HuH-7 (cell line): ENCODE results near the gene TRERF1.
"Not testable (repeated sequence)": the region's sequence is repeated elsewhere in the genome, so short reads cannot be mapped to it uniquely, and the experiment has no call there.

Experiments used
- DNase-seq: peaks from one replicate; pipeline ENCODE4 v3.0.0; 2011; ENCODE audit warnings: low spot score

TRERF1 gene

DNA sequence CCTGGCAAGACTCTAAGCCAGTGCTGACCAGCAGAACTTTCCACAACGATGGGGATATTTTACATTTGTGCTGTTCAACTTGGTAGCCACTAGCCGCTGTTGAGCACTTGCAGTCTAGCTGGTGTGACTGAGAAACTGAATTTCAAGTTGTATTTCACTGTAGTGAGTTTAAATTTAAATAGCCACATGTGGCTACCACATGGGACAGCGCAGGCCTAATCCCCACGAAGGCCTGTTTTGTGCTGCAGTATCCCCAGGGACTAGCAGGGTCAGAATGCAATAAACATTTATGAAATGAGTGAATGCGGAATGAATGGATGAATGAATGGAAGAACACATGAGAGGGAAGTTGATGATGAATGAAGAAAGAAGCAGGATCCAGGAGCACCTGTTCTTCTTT, 115.8 kb downstream of the TRERF1 start:
- DNase-seq = no peak

DNA sequence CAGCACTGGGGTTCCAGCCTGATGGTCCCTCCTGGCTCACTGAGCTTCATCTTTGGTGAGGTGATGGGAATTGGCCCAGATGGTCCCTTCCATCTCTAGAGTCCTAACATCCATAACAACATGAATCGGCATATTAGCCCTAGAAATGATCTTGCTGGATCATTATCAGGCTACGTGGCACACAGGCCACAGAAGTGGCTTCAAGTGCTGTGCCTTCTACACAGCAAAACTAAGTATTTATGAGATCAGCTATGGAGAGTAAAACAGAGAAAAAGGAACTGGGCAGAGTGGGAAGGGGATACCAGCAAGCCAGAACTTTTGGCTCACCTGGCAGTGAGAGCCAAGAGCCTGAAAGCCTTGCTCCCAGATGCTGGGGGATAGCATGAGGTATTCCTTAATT, 116.9 kb downstream of the TRERF1 start:
- DNase-seq = no peak

DNA sequence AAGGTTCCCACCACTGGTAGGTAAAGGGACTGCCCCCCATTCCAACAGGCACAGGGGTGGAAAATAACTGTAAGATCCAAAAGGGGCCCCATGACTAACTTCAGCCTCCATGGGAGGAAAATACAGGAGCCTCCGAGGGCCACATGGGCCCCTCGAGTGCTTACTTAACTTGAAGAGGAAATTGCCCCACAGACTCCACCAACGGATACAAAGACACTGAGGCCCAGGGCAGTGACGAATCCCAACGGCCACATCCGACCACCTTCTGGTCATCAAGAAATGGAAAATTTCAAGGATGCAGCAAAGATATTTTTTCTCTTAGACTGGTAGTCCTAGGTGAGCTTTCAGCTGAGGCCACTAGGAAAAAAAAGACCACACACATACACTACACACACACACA, 118.1 kb downstream of the TRERF1 start:
- DNase-seq = no peak

DNA sequence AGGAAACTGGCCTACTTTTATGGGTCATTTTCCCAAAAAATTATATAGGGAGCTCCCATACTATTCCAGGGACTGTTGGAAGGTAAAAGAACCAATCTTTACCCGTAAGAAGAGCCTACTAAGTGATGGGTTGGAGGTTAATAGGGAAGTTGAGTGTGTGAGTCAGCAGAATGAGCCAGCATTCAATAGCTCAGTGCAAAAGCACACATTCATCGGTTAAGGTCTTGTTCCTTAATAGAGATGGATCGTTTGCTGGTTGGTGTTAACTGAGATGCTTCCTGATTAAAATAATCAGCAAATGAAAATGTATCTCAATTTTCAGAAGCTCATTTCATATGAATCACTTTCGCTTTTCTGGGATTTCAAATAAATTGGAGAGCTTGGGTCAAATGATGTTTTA, 118.8 kb downstream of the TRERF1 start:
- DNase-seq = no peak

DNA sequence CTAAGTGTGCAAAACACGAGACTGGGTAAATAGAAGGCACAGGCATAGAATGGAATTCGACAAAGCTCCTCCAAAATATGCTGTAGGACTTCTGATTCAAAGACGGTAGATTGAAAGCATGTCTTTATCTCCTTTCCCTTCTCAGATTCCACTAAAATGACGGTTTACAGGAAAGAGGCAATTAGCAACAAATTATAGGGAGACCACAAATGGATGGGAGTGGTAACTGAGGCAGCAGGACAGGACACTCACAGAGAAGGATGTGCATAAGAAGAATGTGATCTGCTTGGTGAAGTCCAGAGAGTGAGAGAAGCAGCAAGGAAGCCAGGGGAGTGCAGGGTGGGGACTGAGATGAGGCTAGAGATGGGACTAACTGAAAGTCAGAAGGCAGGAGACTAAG, 120.7 kb downstream of the TRERF1 start:
- no peak for DNase-seq

DNA sequence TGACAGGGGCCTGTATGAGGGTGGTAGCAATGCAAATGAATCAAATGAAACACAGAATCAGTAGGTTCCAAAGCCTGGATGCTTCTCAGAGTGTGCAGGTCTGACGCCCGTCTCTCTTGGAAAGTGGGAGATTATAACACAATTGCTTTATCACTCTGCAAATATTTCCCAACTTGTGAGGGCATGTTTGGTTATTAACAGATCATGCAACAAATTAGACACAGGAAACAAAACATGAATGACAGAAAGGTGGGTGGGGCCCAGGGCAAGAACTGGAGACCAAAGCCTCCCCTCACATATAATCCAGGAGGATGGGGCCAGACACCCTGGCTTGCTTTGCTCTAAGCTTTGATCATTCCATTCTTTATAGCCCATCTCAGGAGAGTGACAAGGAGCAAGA, 125.5 kb downstream of the TRERF1 start:
- DNase-seq = no peak

DNA sequence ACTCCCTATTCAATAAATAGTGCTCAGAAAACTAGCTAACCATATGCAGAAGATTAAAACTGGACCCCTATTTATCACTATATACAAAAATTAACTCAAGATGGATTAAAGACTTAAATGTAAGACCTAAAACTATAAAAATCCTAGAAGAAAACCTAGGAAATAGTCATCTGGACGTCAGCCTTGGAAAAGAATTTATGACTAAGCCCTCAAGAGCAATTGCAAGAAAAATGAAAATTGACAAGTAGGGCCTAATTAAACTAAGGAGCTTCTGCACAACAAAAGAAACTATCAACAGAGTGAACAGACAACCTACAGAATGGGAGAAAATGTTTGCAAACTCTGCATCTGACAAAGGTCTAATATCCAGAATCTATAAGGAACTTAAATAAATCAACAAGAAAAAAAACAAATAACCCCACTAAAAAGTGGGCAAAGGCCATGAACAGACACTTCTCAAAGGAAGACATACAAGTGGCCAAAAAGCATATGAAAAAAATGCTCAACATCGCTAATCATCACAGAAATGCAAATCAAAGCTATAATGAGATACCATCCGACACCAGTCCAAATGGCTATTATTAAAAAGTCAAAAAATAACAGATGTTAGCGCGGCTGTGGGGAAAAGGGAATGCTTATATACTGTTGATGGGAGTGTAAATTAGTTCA, 126.9 kb downstream of the TRERF1 start:
- not testable (repeated sequence) for DNase-seq

DNA sequence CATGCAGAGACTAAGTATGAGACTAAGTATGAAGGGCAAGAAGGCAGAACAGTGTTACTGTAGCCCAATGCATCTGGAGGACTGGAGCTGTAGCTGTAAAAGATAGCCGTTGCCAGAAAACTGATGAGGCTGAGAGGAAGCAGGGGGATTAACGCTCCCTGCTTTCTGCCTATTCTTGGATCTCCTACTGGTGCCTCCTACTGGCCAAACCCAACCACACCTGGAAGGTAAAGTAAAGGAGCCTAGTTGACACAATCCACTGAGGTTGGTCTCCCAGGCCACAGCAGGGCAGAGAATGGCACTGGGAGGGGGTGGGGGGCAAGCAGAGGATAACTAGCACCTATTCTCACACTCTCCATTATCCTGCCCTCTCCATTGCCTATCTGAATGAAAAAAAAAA, 129.1 kb downstream of the TRERF1 start:
- DNase-seq = no peak

DNA sequence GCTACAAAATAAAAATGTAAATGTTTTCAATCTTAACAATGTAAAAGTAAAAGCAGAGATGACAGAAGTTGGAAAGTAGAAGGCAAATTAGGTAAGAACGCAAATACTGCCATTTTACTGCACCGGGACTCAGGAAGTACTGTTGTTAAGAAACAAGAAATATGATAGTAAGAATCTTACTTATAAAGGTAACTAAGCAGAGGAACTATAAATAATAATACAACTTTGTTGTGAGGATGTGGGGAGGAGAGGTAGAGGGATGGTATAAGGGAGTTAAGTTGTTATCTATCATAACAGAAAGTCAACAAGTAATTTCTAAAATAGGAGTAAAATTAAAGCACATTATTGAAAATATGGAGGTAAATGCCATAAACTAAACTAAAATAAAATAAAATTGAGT, 129.8 kb downstream of the TRERF1 start:
- no peak for DNase-seq

DNA sequence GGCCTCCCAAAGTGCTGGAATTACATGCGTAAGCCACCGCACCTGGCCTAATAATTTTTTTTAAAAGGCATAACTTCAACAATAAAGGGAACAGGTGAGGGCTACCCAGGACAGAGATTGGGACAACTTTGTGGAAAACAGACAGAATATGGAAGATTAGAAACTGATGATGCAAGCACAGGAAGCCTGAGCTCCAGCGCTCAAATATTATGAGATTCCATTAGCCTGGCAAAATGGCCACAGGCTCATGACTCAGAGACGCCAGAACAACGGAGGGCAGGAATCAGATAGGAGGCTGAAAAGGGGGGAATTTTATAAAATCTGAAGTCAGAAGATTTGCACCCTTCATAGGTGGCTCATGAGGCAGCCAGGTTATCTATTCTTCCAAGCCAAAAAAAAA, 131.0 kb downstream of the TRERF1 start:
- no peak for DNase-seq

DNA sequence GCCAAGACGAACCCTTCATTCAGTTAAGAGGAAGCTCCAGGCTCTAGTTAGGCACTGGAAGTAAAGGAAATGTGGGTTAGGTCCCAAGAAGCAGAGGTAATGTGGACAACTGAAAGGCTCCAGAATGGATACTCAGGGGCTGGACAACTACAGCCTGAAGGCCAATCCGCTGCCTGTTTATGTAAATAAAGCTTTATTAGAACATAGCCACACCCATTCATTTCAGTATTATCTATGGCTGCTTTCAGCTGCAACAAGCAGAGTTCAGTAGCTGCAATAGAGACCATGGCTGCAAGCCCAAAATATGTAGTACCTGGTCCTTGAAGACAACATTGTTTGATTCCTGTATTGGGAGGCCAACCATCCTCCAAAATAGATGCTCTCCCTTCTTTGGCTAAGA, 133.2 kb downstream of the TRERF1 start:
- no peak for DNase-seq

DNA sequence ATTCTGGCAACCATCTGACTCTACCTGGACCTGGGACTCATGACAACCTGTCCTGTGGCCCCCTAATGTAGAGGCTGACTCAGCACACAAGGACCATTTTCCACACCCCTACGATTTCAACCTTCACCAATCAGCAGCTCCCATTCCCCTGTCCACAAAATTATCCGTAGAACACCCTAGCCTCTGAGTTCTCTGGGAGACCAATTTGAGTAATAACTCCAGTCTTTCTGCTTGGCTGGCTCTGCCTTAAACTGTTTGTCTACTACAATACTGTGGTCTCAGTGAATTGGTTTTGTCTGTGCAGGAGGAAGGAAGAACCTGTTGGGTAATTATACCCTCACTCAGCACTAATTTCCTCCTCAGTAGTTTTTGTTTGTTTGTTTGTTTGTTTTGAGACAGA, 134.7 kb downstream of the TRERF1 start:
- no peak for DNase-seq

DNA sequence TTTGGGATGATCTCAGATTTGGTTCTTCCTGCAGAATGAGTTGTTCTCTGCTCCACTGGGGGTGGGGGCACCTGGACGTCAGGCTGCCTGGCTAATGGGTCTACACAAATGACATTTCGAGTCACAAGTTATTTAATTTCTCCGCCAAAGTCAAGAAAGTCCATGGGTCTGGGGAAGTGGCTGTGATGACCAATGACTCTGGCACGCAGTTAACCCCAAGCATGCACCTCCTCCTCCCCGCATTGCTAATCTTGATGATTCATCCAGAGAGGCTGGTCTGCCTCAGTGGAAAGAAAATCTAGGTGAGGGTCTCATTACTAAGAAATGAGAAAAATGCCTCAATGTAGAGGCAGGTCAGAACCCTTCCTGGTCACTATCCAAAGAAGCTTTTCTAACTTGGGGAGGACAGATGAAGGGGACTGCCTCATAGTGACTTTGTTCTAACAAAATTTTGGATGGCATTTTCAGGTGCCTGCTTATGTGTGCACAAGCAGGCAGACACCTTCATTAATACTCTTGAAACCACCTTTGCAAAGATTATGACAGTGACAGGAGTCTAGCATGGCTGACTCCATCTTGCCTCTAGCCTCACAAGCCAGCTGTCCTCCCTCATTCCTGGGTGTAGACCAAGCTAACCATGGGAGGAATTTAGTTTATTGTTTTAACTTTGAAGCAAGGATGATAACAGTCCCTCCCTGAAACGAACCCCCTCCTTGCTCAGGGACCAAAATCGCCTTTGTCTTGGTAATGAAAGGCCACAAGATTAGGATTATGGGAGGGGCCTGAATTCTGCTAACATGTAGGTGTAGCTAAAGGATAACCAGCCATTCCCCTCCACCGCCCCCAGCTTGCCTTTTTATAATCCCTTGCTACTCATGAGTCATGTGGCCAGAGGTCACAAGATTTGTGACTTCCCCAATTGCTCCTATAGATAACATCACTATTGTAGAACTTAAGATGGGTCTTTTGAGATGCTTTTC, 135.4 kb downstream of the TRERF1 start:
- no peak for DNase-seq

DNA sequence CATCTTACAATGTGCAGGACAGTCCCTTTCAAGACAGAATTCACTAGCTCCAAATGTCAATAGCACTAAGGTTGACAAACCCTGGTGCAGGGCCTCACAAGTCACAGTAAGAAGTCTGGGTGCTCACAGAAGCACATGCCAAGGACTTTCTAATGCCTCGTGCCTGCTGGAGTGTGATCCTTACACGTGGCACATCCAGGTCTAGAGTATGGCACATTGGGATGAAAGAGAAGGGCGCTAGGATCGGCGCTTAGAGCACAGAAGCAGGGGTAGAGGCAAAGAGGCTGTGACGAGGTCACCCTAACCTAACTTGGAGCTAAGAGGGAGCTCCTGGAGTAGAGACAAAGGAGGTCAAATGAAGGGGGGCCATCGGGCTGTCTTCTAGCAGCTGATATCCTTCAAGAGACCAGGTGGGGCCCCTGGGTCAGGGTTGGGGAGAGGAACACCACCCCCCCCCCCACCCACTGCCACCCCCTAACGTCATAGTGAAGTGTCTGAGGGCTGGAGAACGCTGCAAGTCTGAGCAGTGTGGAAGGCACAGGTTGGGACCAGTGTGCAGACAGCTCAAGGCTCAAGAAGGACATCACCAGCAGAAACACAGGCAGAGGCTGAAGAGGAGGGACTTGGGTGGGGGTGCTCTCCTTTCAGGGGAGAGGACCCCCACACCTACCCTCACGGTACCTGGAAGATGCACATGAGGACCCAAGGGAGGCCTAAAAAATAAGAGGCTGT, 136.3 kb downstream of the TRERF1 start:
- no peak for DNase-seq

DNA sequence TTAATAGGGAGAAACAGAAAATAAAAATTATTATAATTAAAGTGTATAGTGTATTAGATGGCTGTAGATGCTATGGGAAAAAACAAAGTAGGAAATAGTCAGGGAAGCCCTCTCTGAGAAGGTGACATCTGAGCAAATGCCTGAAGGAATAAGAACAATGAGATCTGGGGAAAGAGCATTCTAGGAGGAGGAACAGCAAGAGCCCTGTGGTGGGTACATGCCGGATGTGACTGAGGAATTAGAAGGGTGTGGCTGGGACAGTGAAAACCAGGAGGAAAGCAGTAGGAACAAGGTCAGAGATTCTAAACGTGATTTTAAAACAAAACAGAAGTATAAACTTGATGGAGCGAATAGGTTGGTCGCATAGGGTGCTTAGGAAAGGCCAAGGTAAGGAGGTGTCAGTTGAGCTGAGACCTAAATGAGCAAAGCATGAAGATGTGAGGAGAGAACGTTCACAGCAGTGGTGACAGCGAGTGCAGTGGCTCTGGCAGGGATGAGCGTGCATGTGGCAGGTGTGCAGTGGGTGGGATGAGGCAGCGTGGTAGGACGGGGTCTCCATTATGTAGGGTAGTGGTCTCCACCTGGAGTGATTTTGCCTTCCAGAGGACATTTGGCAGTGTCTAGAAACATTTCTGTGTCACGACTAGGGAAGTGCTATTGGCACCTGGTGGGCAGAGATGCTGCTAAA, 137.0 kb downstream of the TRERF1 start:
- no peak for DNase-seq

DNA sequence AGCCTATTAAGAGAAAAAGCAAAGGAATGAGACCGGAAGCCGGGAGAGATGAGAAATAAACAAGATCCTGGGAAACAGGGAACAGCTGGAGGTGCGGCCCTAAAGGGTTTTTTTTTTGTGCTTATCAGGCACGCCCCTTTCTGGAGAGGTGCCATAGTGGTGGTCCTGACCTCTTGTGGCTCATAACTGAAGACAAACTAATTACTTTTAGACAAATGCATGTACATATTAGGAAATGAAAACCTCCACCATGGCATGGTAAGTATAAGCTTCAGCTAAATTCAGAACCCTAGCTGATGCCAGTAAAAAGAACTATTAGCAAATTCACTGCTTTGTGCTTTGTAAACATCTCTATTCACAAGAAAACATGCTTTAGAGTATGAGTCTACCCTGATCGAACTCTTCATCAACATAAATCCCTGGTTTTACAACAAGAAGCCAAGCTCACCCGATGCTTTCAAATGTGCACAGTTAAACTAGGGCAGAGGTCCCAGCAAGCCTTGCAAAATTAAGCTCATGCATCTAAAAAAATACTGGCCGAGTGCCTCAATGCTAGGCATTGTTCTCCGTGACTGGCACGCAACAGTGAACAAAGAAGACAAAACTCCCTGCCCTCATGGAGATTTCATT, 137.7 kb downstream of the TRERF1 start:
- DNase-seq = no peak

DNA sequence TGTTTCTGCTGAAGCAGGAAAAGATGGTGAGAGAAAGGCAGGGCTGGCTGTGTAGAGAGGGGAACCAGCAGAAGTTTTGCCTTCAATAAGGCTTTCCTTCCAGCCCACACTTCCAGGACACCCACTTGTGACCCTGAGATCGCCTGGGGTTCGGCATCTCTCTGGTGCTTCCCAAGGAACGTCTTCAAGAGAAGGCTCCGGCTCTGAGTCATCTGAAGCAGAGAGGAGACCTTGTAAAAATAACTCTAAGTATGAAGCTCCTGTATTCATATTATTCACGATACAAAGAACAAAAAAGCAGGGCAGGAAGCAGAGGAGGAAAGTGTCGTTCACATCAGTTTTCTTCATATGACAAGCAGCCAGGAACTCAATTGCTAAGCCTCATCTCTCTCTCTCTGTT, 138.7 kb downstream of the TRERF1 start:
- no peak for DNase-seq

DNA sequence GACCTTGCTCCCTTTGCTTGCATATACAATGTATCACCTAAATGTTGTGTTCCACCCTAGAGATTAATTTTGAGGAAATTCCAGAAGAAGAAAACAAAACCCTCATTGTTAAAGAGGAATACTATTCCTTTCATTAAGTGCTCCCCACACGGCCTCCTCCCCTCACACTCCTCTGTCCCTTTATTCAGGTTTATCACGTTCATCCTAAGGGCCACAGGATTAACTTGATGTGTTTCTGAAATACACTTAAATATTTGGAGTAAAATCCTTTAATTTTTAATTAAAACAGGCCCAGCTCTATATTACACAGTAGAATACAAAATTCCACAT, 144.6 kb downstream of the TRERF1 start:
- DNase-seq = no peak

DNA sequence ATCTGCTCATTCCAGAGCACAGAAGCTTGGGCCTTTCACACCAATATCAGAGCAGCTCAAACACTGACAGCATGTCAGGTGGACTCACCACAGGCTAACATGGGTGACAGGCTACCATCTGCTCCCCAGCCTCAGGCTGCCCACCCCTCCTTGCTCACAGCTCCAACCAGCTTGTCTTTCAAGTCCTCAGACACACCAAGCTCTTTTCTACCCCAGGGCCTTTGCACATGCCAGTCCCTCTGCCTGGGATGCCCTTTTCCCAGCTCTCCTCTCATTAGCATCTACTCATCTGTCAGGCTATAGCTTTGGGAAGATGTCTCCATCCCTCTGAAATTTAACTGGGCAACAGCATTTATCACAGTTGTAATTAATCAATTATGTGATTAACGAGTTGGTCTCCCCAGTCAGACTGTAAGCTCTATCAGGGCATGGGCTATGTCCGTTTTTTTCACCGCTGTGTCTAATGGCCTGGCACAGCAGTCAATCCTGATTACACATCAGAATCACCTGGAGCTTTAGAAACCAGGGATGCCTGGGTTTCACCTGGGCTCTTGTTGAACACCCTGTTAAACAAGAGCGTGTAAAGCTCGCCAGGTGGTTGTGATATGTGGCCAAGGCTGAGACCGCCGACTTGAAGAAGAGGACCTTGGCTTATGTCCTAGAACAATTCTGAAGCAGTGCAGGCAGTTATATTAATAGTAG, 145.1 kb downstream of the TRERF1 start:
- DNase-seq = no peak

DNA sequence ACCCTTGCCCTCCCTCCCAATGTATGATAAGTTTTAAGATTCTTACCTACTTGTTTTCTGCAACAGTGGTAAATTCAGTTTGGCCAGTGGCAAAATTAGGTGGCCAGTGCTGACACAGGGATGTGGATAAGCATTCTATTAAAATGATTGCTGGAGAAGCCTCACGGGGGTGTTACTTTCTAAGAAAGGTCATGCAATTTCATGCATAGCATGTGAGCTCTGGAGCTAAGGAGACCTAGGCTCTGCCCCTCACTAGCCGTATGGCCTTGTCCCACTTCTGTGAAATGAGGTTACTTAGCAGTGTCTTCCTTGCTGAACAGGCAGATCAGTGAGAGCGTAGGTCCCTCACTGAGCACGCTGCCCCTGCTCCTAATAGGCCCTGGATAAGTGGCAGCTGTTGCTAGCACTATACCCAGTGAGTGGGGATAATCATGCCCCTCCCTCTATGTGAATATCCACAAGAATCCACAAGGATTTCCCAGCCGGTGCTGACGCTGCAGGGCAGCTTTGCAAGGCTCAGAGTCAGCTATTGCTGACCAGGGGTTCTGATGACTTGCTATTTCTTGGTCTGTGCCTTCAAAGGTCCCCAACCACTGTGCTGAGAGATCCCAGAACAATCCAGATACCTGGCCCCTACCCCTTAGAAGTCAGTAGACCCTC, 147.5 kb downstream of the TRERF1 start:
- no peak for DNase-seq

DNA sequence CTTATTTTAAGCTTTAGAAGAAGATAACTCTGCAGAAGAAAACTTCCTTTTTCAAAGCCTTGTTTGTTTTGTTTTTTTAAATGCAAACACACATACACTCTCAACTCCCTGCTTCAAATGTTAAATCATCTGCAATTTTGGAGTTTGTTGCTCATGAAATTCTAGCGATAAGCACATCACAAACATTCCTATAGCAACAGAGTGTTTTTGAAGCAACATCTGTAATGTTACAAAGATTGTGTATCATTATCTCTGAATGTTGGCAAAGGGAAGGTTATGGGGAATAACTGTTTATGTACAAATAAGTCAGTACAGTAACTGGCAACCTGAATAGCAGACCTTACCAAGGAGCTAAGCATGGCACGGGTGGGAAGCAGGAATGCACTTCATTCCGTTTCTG, 149.3 kb downstream of the TRERF1 start:
- DNase-seq = no peak
